Stimulated activated naive CD8-positive, alpha-beta T cell treated with anti-CD3 and anti-CD28 coated beads, Interleukin-15, Interleukin-2, amounts not matched to agents 100 ng/mL and 50 ng/mL, for 24 hours (primary cell): ENCODE data around the gene SPOPL.

ENCODE experiments used
- H3K27ac Mint-ChIP-seq: one replicate; pipeline ENCODE4 v1.8.0; 2021; ENCODE audit warnings: mild to moderate bottlenecking, mixed read lengths
- H3K27me3 Mint-ChIP-seq: one replicate; pipeline ENCODE4 v1.8.0; 2021; ENCODE audit warnings: mixed read lengths
- H3K36me3 Mint-ChIP-seq: one replicate; pipeline ENCODE4 v1.8.0; 2021; ENCODE audit warnings: low read depth, mixed read lengths
- H3K4me1 Mint-ChIP-seq: one replicate; pipeline ENCODE4 v1.8.0; 2021; ENCODE audit warnings: low read depth, mixed read lengths
- H3K4me3 Mint-ChIP-seq: one replicate; pipeline ENCODE4 v1.8.0; 2021; ENCODE audit warnings: mild to moderate bottlenecking, mixed read lengths
- H3K9me3 Mint-ChIP-seq: one replicate; pipeline ENCODE4 v1.8.0; 2021; ENCODE audit warnings: mixed read lengths

The SPOPL gene

GRCh38 chr2:138577066-138577465 lies 75.5 kb downstream of the SPOPL start:
- peaks cover 8% of the 10 kb centered on the region for H3K9me3 Mint-ChIP-seq
- peaks cover 71% of the 10 kb centered on the region for H3K36me3 Mint-ChIP-seq
- no peak overlapping the region for H3K4me3 Mint-ChIP-seq
- H3K4me1 Mint-ChIP-seq: no peaks in the 10 kb centered on the region
- H3K27me3 Mint-ChIP-seq: no peaks in the 10 kb centered on the region
- no peak overlapping the region for H3K27ac Mint-ChIP-seq

- Mint-ChIP-seq H3K4me3 (no peak overlapping the region), H3K27ac (no peak overlapping the region)
Observed at GRCh38 chr2:138579556-138579955, 78.0 kb downstream of the SPOPL start.

GRCh38 chr2:138581909-138582308 lies 80.3 kb downstream of the SPOPL start:
- no peak overlapping the region for H3K27ac Mint-ChIP-seq

More at GRCh38 chr2:138579556-138579955, 78.0 kb downstream of the SPOPL start:
- Mint-ChIP-seq H3K27me3 (no peaks in the 10 kb centered on the region), H3K4me1 (no peaks in the 10 kb centered on the region), H3K9me3 (peaks cover 4% of the 10 kb centered on the region), H3K36me3 (peaks cover 61% of the 10 kb centered on the region)

GRCh38 chr2:138589663-138590062 lies 88.1 kb downstream of the SPOPL start:
- H3K27me3 Mint-ChIP-seq: no peaks in the 10 kb centered on the region
- no peak overlapping the region for H3K4me3 Mint-ChIP-seq
- no peaks in the 10 kb centered on the region for H3K9me3 Mint-ChIP-seq
- H3K4me1 Mint-ChIP-seq: no peaks in the 10 kb centered on the region
- H3K36me3 Mint-ChIP-seq: peaks cover 13% of the 10 kb centered on the region
- H3K27ac Mint-ChIP-seq: no peak overlapping the region

More at GRCh38 chr2:138581909-138582308, 80.3 kb downstream of the SPOPL start:
- H3K4me3 Mint-ChIP-seq: no peak overlapping the region
- no peaks in the 10 kb centered on the region for H3K27me3 Mint-ChIP-seq
- H3K4me1 Mint-ChIP-seq: no peaks in the 10 kb centered on the region
- H3K9me3 Mint-ChIP-seq: no peaks in the 10 kb centered on the region
- H3K36me3 Mint-ChIP-seq: peaks cover 48% of the 10 kb centered on the region

- no peak overlapping the region for H3K4me3 Mint-ChIP-seq
- no peaks in the 10 kb centered on the region for H3K27me3 Mint-ChIP-seq
- H3K9me3 Mint-ChIP-seq: no peaks in the 10 kb centered on the region
- H3K27ac Mint-ChIP-seq: no peak overlapping the region
- no peaks in the 10 kb centered on the region for H3K4me1 Mint-ChIP-seq
- H3K36me3 Mint-ChIP-seq: peaks cover 15% of the 10 kb centered on the region
Observed at GRCh38 chr2:138596403-138596802, 94.8 kb downstream of the SPOPL start.

GRCh38 chr2:138600732-138601457 lies 99.3 kb downstream of the SPOPL start:
- H3K27me3 Mint-ChIP-seq: no peaks in the 10 kb centered on the region
- H3K36me3 Mint-ChIP-seq: peaks cover 6% of the 10 kb centered on the region
- H3K9me3 Mint-ChIP-seq: no peaks in the 10 kb centered on the region
- no peaks in the 10 kb centered on the region for H3K4me1 Mint-ChIP-seq
- H3K27ac Mint-ChIP-seq: no peak overlapping the region
- H3K4me3 Mint-ChIP-seq: no peak overlapping the region

- H3K36me3 Mint-ChIP-seq: peaks cover 3% of the 10 kb centered on the region
- H3K4me3 Mint-ChIP-seq: no peak overlapping the region
- no peak overlapping the region for H3K27ac Mint-ChIP-seq
- no peaks in the 10 kb centered on the region for H3K9me3 Mint-ChIP-seq
- H3K27me3 Mint-ChIP-seq: no peaks in the 10 kb centered on the region
- no peaks in the 10 kb centered on the region for H3K4me1 Mint-ChIP-seq
Observed at GRCh38 chr2:138601458-138602165, 100.0 kb downstream of the SPOPL start.

- H3K27me3 Mint-ChIP-seq: no peaks in the 10 kb centered on the region
- no peaks in the 10 kb centered on the region for H3K4me1 Mint-ChIP-seq
- no peak overlapping the region for H3K27ac Mint-ChIP-seq
- no peaks in the 10 kb centered on the region for H3K36me3 Mint-ChIP-seq
- no peak overlapping the region for H3K4me3 Mint-ChIP-seq
- H3K9me3 Mint-ChIP-seq: no peaks in the 10 kb centered on the region
Observed at GRCh38 chr2:138602166-138602460, 100.5 kb downstream of the SPOPL start.

- H3K27ac Mint-ChIP-seq: no peak overlapping the region
- no peaks in the 10 kb centered on the region for H3K4me1 Mint-ChIP-seq
- H3K36me3 Mint-ChIP-seq: no peaks in the 10 kb centered on the region
- H3K27me3 Mint-ChIP-seq: no peaks in the 10 kb centered on the region
- no peak overlapping the region for H3K4me3 Mint-ChIP-seq
- no peaks in the 10 kb centered on the region for H3K9me3 Mint-ChIP-seq
Observed at GRCh38 chr2:138607746-138608145, 106.2 kb downstream of the SPOPL start.

- Mint-ChIP-seq H3K9me3 (no peaks in the 10 kb centered on the region), H3K4me3 (no peak overlapping the region), H3K4me1 (no peaks in the 10 kb centered on the region), H3K36me3 (no peaks in the 10 kb centered on the region), H3K27ac (no peak overlapping the region), H3K27me3 (no peaks in the 10 kb centered on the region)
Observed at GRCh38 chr2:138609446-138609845, 107.9 kb downstream of the SPOPL start.

- H3K4me3 Mint-ChIP-seq: no peak overlapping the region
- no peaks in the 10 kb centered on the region for H3K27me3 Mint-ChIP-seq
- no peaks in the 10 kb centered on the region for H3K36me3 Mint-ChIP-seq
- no peaks in the 10 kb centered on the region for H3K9me3 Mint-ChIP-seq
- no peak overlapping the region for H3K27ac Mint-ChIP-seq
- H3K4me1 Mint-ChIP-seq: no peaks in the 10 kb centered on the region
Observed at GRCh38 chr2:138610201-138610953, 108.8 kb downstream of the SPOPL start.

- H3K27me3 Mint-ChIP-seq: peaks cover 11% of the 10 kb centered on the region
Observed at GRCh38 chr2:138615257-138615656, 113.7 kb downstream of the SPOPL start.

GRCh38 chr2:138617026-138617425 lies 115.5 kb downstream of the SPOPL start:
- no peak overlapping the region for H3K27ac Mint-ChIP-seq
- no peaks in the 10 kb centered on the region for H3K4me1 Mint-ChIP-seq
- peaks cover 7% of the 10 kb centered on the region for H3K9me3 Mint-ChIP-seq
- no peak overlapping the region for H3K4me3 Mint-ChIP-seq
- H3K27me3 Mint-ChIP-seq: peaks cover 20% of the 10 kb centered on the region
- H3K36me3 Mint-ChIP-seq: no peaks in the 10 kb centered on the region

More at GRCh38 chr2:138615257-138615656, 113.7 kb downstream of the SPOPL start:
- Mint-ChIP-seq H3K36me3 (no peaks in the 10 kb centered on the region), H3K27ac (no peak overlapping the region), H3K4me3 (no peak overlapping the region), H3K4me1 (no peaks in the 10 kb centered on the region), H3K9me3 (no peaks in the 10 kb centered on the region)

GRCh38 chr2:138618971-138619370 lies 117.4 kb downstream of the SPOPL start:
- H3K4me1 Mint-ChIP-seq: no peaks in the 10 kb centered on the region
- no peak overlapping the region for H3K27ac Mint-ChIP-seq
- peaks cover 7% of the 10 kb centered on the region for H3K9me3 Mint-ChIP-seq
- H3K36me3 Mint-ChIP-seq: no peaks in the 10 kb centered on the region
- H3K4me3 Mint-ChIP-seq: no peak overlapping the region
- H3K27me3 Mint-ChIP-seq: peaks cover 22% of the 10 kb centered on the region

GRCh38 chr2:138620431-138620830 lies 118.9 kb downstream of the SPOPL start:
- Mint-ChIP-seq H3K27ac (no peak overlapping the region), H3K4me1 (no peaks in the 10 kb centered on the region), H3K27me3 (peaks cover 27% of the 10 kb centered on the region), H3K4me3 (no peak overlapping the region), H3K9me3 (peaks cover 7% of the 10 kb centered on the region), H3K36me3 (no peaks in the 10 kb centered on the region)
